NCI-H345 treated with DMSO at 0.1 percent for 48 hours (cell line): ENCODE data around the gene CNN1.
A peak's percentile ranks its signal among the peaks of the same experiment; 100 is the strongest.

Experiments used
- DNase-seq: peaks from one replicate; lab custom pipeline; 2025; ENCODE audit not compliant: unreplicated experiment; lab: John Stamatoyannopoulos, UW

CNN1 gene

GRCh38 chr19:11534538-11534937 is 4.1 kb upstream of the CNN1 start:
- no peak for DNase-seq

- no peak for DNase-seq
Observed at GRCh38 chr19:11534948-11535347, 3.7 kb upstream of the CNN1 start.

GRCh38 chr19:11535792-11536595 is 2.7 kb upstream of the CNN1 start:
- no peak for DNase-seq

GRCh38 chr19:11539495-11540365 is 1.1 kb downstream of the CNN1 start:
- DNase-seq: no peak

GRCh38 chr19:11540645-11541044 is 2.0 kb downstream of the CNN1 start:
- no peak for DNase-seq

GRCh38 chr19:11541238-11541637 is 2.6 kb downstream of the CNN1 start:
- no peak for DNase-seq

- DNase-seq: no peak
Observed at GRCh38 chr19:11547929-11548700, 9.5 kb downstream of the CNN1 start.

GRCh38 chr19:11549386-11549953 is 10.8 kb downstream of the CNN1 start:
- no peak for DNase-seq

GRCh38 chr19:11550265-11550664 is 11.6 kb downstream of the CNN1 start:
- no peak for DNase-seq

- DNase-seq: no peak
Observed at GRCh38 chr19:11551603-11552235, 13.1 kb downstream of the CNN1 start.

- DNase-seq: no peak
Observed at GRCh38 chr19:11552666-11553372, 14.2 kb downstream of the CNN1 start.

GRCh38 chr19:11554160-11554559 is 15.5 kb downstream of the CNN1 start:
- no peak for DNase-seq

GRCh38 chr19:11555246-11555645 is 16.6 kb downstream of the CNN1 start:
- no peak for DNase-seq

- no peak for DNase-seq
Observed at GRCh38 chr19:11556634-11557420, 18.2 kb downstream of the CNN1 start.

GRCh38 chr19:11558881-11559828 is 20.5 kb downstream of the CNN1 start, which contains the start of gene ELOF1:
Gene ELOF1, minus strand, starts transcription at chr19:11559230. Its CDS starts 4,883 bp downstream, at chr19:11554347.
- peak; percentile 52 for DNase-seq

- no peak for DNase-seq
Observed at GRCh38 chr19:11560404-11561051, 21.9 kb downstream of the CNN1 start.

- DNase-seq: no peak
Observed at GRCh38 chr19:11563532-11563931, 24.9 kb downstream of the CNN1 start.
